Left lung (tissue), 14 donors: ENCODE results near the gene ALX1. TPM values are rescaled to one million over a fixed set of nuclear protein-coding genes. Genes with fewer than 3 reads are reported as not detected.

Experiments
- ATAC-seq: fragments of 200-7000 bp; cut with Tn5 transposase; one replicate; pipeline ENCODE4 v1.9.1; 2020; ENCODE audit warnings: moderate library complexity
- DNase-seq, 4 donors: peaks; one replicate each; pipeline ENCODE4 v3.0.0-alpha.2; 2013 to 2020
- H3K27ac ChIP-seq, 2 donors: fragments of 200-600 bp; sonication (generic) in 1 of 2; one replicate each; pipeline versions ENCODE4 v1.5.0 to v1.8.0; 2020 to 2021
- H3K27me3 ChIP-seq, 2 donors: fragments of 200-600 bp; sonication (generic) in 1 of 2; one replicate each; pipeline versions ENCODE4 v1.5.0 to v1.8.0; 2020 to 2021
- H3K36me3 ChIP-seq, 2 donors: fragments of 200-600 bp; sonication (generic) in 1 of 2; one replicate each; pipeline versions ENCODE4 v1.5.0 to v1.8.0; 2020 to 2021
- H3K4me1 ChIP-seq, 2 donors: fragments of 200-600 bp; one replicate each; pipeline ENCODE4 v1.8.0; 2021
- H3K4me3 ChIP-seq, 2 donors: fragments of 200-600 bp; sonication (generic) in 1 of 2; one replicate each; pipeline versions ENCODE4 v1.5.0 to v1.8.0; 2020 to 2021; ENCODE audit warnings: mild to moderate bottlenecking in 1 of 2
- H3K9me3 ChIP-seq, 2 donors: fragments of 200-600 bp; sonication (generic) in 1 of 2; one replicate each; pipeline versions ENCODE4 v1.5.0 to v1.8.0; 2020 to 2021
- intact Hi-C, 2 donors: fragments of 100-400 bp; cut with DNase I; formaldehyde crosslinking; loops; one replicate each; pipeline versions ENCODE4 v1.11.2 to v1.14.2; 2022
- long read RNA-seq, 12 donors: library from polyadenylated mRNA in 2 of 12; unstranded in 2 of 12; transcript quantifications; one replicate each; pipeline ENCODE4 v2.0.0 and lab custom pipeline, GENCODE V29; 2019 to 2026
- polyA plus RNA-seq, 6 donors: library from polyadenylated mRNA; unstranded; fragments of 120-200 nt; gene quantifications; one replicate each; pipeline ENCODE4 v1.2.1, GENCODE V29; 2013; ENCODE audit not compliant: insufficient read length in 6 of 6
- total RNA-seq, 2 donors: library from RNA; stranded (reverse); fragmentation: NEBNext Ultra II Directional; extraction: Animal tissue kit (Norgen Biotek cat#: 25700); gene quantifications; one replicate each; pipeline ENCODE4 v1.2.1, GENCODE V29; 2021
- TF ChIP-seq, protein P1 (sequence below), 2 donors: fragments of 200-600 bp; sonication (generic) in 1 of 2; IDR thresholded peaks; one replicate each; pipeline versions ENCODE4 v1.5.0 to v1.8.0; 2021; ENCODE audit warnings: antibody characterized with exemption in 2 of 2
- donor health status: DM: no; HTN: yes; CAD: no.
- donor health status: DM: no; HTN: no; CAD: no.

The ALX1 gene
- total RNA-seq = not detected
- under 1 TPM in 2 of 6 donors, not detected in 4; 0.08 to 0.23 TPM for polyA plus RNA-seq
- long read RNA-seq, donor 1 = 0 reads
- long read RNA-seq, donor 2 = 0 reads
- long read RNA-seq, donor 3 = 0 reads
- long read RNA-seq, donor 4 = 0 reads
- long read RNA-seq, donor 5 = 0 reads
- long read RNA-seq, donor 6 = 0 reads
- long read RNA-seq, donor 7 = 0 reads
- long read RNA-seq, donor 8 = 0 reads
- long read RNA-seq, donor 9 = 0 reads
- long read RNA-seq, donor 10 = 0 reads
- long read RNA-seq, donor 11 = 0 reads
- long read RNA-seq, donor 12 = 0 reads

DNA sequence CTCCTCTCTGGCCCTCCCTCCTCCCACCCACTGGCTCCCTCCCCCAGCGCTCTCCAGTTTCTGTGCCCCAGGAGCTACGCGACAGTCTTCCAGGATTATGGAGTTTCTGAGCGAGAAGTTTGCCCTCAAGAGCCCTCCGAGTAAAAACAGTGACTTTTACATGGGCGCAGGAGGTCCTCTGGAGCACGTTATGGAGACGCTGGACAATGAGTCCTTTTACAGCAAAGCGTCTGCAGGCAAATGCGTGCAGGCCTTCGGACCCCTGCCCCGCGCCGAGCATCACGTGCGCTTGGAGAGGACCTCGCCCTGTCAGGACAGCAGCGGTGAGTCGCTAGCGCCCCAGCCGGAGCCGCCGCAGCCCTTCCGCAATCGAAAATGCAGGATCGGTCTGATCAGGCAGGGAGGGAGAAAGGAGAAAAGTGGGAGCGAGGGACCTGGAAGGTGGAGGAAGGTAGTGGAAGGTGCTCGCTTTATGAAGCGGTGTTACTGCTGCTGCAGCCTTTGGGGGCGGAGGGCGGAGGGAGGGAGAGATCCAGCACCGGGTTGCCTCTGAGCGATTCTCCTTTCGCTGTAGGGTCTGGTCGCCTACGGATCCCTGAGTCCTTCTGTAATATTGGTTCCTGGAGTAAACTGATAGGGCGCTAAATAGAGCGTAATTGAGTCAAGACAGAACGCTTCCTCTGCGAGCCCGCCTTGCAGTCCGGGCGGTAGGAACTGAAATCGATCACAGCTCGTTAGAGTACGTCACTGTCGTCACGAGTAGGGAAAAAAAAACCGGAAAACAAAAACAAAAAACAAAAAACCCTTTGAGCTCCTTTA lies at the start of gene ALX1:
Gene ALX1, plus strand, starts transcription at position 56 of the 819 bp plus-strand sequence. Its CDS starts 42 bp downstream, at position 98.
- intact Hi-C loops = no loop called here
- ATAC-seq = peak; percentile 48
- no peak within 1 kb of the TSS for H3K27ac ChIP-seq
- TF ChIP-seq, protein P1, sequence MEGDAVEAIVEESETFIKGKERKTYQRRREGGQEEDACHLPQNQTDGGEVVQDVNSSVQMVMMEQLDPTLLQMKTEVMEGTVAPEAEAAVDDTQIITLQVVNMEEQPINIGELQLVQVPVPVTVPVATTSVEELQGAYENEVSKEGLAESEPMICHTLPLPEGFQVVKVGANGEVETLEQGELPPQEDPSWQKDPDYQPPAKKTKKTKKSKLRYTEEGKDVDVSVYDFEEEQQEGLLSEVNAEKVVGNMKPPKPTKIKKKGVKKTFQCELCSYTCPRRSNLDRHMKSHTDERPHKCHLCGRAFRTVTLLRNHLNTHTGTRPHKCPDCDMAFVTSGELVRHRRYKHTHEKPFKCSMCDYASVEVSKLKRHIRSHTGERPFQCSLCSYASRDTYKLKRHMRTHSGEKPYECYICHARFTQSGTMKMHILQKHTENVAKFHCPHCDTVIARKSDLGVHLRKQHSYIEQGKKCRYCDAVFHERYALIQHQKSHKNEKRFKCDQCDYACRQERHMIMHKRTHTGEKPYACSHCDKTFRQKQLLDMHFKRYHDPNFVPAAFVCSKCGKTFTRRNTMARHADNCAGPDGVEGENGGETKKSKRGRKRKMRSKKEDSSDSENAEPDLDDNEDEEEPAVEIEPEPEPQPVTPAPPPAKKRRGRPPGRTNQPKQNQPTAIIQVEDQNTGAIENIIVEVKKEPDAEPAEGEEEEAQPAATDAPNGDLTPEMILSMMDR (IDR thresholded peaks at IDR 0.05) = no peak
- H3K4me1 ChIP-seq = peaks cover 0 to 9% of the 10 kb centered on the region in 2 donors
- DNase-seq = peak in 1 of 4 donors; percentile 76
- peak within 1 kb of the TSS in 1 of 2 donors; percentile 13 for H3K4me3 ChIP-seq
- no peaks in the 10 kb centered on the region for H3K36me3 ChIP-seq
- H3K9me3 ChIP-seq = no peaks in the 10 kb centered on the region
- H3K27me3 ChIP-seq = peaks cover 96 to 100% of the 10 kb centered on the region in 2 donors

DNA sequence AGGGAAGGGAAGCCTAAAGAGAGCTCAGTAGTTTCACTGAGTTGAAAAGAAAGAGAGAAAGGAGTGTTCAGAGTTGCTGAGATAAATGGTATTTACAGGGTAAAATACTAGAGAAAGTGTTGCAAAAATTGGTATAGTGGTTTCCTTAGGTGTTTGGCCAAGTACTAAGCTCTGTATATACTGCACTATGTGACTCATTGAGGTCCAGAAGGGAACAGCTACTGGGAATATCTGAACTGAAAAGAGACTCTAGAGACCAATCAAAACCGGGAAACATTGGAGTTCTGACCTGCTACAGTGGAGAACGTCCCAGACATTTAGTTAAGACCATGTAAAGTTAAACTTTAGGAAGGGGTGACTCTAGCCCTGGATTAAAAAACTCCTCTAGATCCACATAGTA lies 42.7 kb upstream of the ALX1 start:
- no peak overlapping the region for H3K27ac ChIP-seq
- peaks cover 0 to 2% of the 10 kb centered on the region in 2 donors for H3K9me3 ChIP-seq
- TF ChIP-seq, protein P1 (IDR thresholded peaks at IDR 0.05) = no peak
- intact Hi-C loops = no loop called here
- no peaks in the 10 kb centered on the region for H3K36me3 ChIP-seq
- no peak for DNase-seq
- H3K27me3 ChIP-seq = no peaks in the 10 kb centered on the region
- no peak for ATAC-seq
- H3K4me3 ChIP-seq = no peak overlapping the region
- H3K4me1 ChIP-seq = no peaks in the 10 kb centered on the region

DNA sequence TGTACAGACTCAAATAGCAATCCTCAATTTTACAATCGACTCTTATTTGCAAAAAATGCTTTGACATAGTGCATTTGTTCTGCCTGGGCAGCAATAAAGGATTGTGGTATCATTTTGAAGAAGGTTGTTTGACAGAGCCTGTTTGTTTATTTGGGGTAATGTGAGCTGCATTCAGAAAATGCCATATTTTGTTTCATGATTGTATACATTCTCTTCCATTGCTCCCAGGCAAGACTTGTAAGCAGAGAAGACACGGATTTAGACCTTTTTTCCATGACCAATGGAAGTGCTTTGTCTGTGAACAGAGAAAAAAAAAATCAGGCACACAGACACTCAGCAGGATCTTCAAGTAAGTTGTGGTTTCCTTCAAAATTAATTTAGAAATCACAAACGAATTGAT lies 35.5 kb upstream of the ALX1 start:
- Histone ChIP-seq H3K36me3 (no peaks in the 10 kb centered on the region), H3K9me3 (no peaks in the 10 kb centered on the region), H3K27me3 (no peaks in the 10 kb centered on the region), H3K27ac (no peak overlapping the region), H3K4me1 (no peaks in the 10 kb centered on the region), H3K4me3 (no peak overlapping the region)
- DNase-seq = no peak
- intact Hi-C loops = no loop called here
- ATAC-seq = no peak
- TF ChIP-seq, protein P1 (IDR thresholded peaks at IDR 0.05) = no peak

DNA sequence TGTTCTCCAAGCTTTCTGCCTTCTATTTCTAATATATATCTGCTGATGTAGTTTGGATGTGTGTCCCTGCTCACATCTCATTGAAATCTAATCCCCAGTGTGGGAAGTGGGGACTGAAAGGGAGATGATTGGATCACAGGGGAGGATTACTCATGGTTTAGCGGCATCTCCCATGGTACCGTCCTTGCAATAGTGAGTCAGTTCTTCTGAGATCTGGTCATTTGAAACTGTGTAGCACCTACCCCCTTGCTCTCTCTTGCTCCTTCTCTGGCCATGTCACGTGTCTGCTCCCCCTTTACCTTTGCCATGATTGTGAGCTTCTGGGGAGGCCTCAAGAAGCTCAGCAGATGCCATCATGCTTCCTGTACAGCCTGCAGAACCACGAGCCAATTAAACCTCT lies 26.2 kb upstream of the ALX1 start:
- no peaks in the 10 kb centered on the region for H3K36me3 ChIP-seq
- intact Hi-C loops = no loop called here
- H3K4me3 ChIP-seq = no peak overlapping the region
- H3K27me3 ChIP-seq = no peaks in the 10 kb centered on the region
- TF ChIP-seq, protein P1 (IDR thresholded peaks at IDR 0.05) = no peak
- no peak for DNase-seq
- ATAC-seq = no peak
- no peaks in the 10 kb centered on the region for H3K4me1 ChIP-seq
- no peaks in the 10 kb centered on the region for H3K9me3 ChIP-seq
- H3K27ac ChIP-seq = no peak overlapping the region

DNA sequence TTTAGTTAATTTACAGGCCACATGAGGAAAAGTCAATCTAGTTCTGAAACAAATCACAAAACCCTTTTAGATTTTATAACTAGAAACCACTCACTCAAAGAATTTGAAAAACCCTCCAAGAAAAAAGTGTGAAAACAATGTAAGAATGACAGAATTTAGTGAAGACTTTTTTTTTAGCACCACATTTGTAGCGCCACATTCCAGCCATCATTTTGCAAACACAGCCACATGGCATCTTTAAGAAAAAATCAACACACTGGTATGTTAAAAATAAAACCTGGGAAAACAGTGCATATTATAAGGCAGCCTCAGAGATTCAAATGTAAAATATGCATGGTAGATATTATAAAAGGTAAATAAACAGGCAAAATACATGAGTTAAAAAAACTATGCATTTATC lies 22.3 kb upstream of the ALX1 start:
- H3K4me3 ChIP-seq = no peak overlapping the region
- no peak for DNase-seq
- no peak overlapping the region for H3K27ac ChIP-seq
- H3K4me1 ChIP-seq = no peaks in the 10 kb centered on the region
- intact Hi-C loops = no loop called here
- TF ChIP-seq, protein P1 (IDR thresholded peaks at IDR 0.05) = no peak
- no peaks in the 10 kb centered on the region for H3K27me3 ChIP-seq
- H3K36me3 ChIP-seq = no peaks in the 10 kb centered on the region
- no peak for ATAC-seq
- H3K9me3 ChIP-seq = no peaks in the 10 kb centered on the region
